GM21360 (cell line): Measurements from ENCODE around the gene ARF6.
"Not testable (repeated sequence)": the region's sequence is repeated elsewhere in the genome, so short reads cannot be mapped to it uniquely, and the experiment has no call there.

Experiments
- ATAC-seq: cut with Tn5 transposase; IDR thresholded peaks from one replicate; pipeline ENCODE4 v1.9.1; 2021; ENCODE audit warnings: mild to moderate bottlenecking, moderate library complexity; ENCODE audit not compliant: unreplicated experiment

ARF6 gene

GRCh38 chr14:49875640-49876198 lies 17.2 kb upstream of the ARF6 start:
- no peak for ATAC-seq

GRCh38 chr14:49876563-49877127 lies 16.2 kb upstream of the ARF6 start:
- no peak for ATAC-seq

GRCh38 chr14:49879646-49880204 lies 13.2 kb upstream of the ARF6 start:
- peak; percentile 81 for ATAC-seq

- no peak for ATAC-seq
Observed at GRCh38 chr14:49880267-49881064, 12.4 kb upstream of the ARF6 start.

- no peak for ATAC-seq
Observed at GRCh38 chr14:49881350-49882001, 11.4 kb upstream of the ARF6 start.

GRCh38 chr14:49882826-49883694 lies 9.8 kb upstream of the ARF6 start:
- no peak for ATAC-seq

- ATAC-seq, result no peak
Observed at GRCh38 chr14:49886523-49886922, 6.4 kb upstream of the ARF6 start.

GRCh38 chr14:49888293-49888692 lies 4.6 kb upstream of the ARF6 start:
- no peak for ATAC-seq

GRCh38 chr14:49892301-49892635 lies 614 bp upstream of the ARF6 start:
- ATAC-seq, result peak; percentile 35

- peak; percentile 38 for ATAC-seq
Observed at GRCh38 chr14:49893309-49894213, 679 bp downstream of the ARF6 start.

GRCh38 chr14:49894214-49895107 lies 1.6 kb downstream of the ARF6 start:
- ATAC-seq, result not testable (repeated sequence)

- ATAC-seq, result no peak
Observed at GRCh38 chr14:49895480-49895879, 2.6 kb downstream of the ARF6 start.

- not testable (repeated sequence) for ATAC-seq
Observed at GRCh38 chr14:49896272-49896671, 3.4 kb downstream of the ARF6 start.

GRCh38 chr14:49896966-49897365 lies 4.1 kb downstream of the ARF6 start:
- no peak for ATAC-seq

GRCh38 chr14:49897414-49897813 lies 4.5 kb downstream of the ARF6 start:
- ATAC-seq, result no peak

- ATAC-seq, result no peak
Observed at GRCh38 chr14:49897965-49898364, 5.1 kb downstream of the ARF6 start.

GRCh38 chr14:49898485-49898884 lies 5.6 kb downstream of the ARF6 start:
- ATAC-seq, result no peak

- no peak for ATAC-seq
Observed at GRCh38 chr14:49900973-49901372, 8.1 kb downstream of the ARF6 start.
